Measurements from ENCODE around the gene TAGLN3.
A peak's percentile ranks its signal among the peaks of the same experiment; 100 is the strongest.

TAGLN3 gene

DNA sequence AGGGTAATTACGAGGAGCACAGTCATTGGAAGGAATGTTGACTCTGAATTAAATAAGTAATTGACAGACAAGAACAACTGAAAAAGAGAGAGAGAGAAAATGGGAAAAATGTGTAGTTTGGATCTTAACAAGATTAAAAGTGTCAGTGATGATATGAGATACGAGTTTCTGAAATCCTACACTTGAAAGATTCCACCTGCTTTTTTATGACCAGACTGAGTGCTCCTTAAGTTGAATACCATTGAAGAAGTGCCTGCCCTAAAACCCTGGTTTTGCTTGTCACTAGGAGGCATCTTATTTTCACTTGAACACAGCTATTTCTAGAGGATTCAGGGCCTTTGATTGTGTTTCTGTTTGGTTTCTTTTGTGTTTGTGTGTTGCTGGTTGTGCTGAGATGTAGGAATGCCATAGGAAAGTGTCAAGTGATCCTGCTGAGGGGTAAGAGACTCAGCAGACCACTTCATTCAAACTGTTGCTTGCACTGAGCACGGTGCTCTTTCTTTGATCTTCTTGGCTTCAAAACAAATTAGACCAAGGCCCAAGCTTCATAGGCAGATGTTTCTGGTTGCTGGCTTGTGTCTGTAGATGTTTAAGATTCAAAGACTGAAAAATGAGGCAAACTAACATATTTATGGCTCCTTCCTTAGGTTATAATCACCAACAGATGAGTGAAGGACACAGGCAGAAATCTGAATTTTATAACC, 37.1 kb upstream of the TAGLN3 start:
- no peak for FAIRE-seq
- DNase-seq (ENCODE audit: insufficient read length, low spot score): no peak
- no peak for TF ChIP-seq TAF1 (IDR thresholded peaks at IDR 0.05; ENCODE audit: low read depth, low read length)
- TF ChIP-seq POLR2A (IDR thresholded peaks at IDR 0.05; ENCODE audit: low read depth, low read length): no peak
- no peak for TF ChIP-seq PAX5 (IDR thresholded peaks at IDR 0.05; ENCODE audit: insufficient read depth, low read length, severe bottlenecking)
- no peak for TF ChIP-seq SPI1 (IDR thresholded peaks at IDR 0.05; ENCODE audit: low read depth, low read length)
- TF ChIP-seq POLR2AphosphoS5 (IDR thresholded peaks at IDR 0.05; ENCODE audit: low read depth, low read length): no peak

DNA sequence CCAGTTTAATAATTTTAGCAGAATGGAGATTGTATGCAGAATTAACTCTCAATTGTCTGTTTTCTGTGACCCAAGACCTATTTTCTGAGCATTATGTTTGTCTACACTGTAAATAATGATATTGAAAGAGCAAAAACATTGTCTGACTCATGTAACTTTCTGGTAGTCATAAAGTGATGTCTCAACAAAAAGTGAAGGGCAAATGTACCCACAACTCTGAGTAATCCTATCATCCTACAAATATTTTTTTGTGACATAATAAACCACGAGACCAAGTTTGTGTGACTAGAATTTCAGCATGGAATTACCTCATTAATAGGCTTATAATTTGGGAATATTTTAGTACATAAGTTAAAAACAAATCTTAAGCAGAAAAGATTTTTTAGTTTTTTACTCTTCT, 35.3 kb upstream of the TAGLN3 start:
- FAIRE-seq: no peak
- TF ChIP-seq SPI1 (IDR thresholded peaks at IDR 0.05; ENCODE audit: low read depth, low read length) (no peak), TAF1 (IDR thresholded peaks at IDR 0.05; ENCODE audit: low read depth, low read length) (no peak), POU2F2 (IDR thresholded peaks at IDR 0.05; ENCODE audit: low read depth, low read length) (no peak)
- DNase-seq (ENCODE audit: insufficient read length, low spot score): no peak

DNA sequence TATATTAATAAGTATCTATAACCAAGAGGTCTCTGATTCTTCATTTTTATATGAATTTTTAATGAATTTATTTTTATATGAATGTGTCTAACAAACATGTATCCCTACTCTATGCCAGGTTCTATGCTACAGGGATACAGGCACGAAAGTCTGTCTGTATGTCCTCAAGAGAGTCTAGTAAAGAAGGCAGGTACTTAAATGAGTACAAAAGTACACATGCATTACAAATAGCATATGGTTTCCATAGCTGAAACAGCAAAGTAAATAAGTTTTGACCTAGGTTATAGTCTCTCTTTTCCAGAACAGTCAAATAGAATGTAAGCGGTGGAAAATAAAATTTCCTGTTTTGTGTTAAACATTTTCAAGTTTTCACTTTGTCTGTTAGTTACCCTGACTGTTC, 33.2 kb upstream of the TAGLN3 start:
- FAIRE-seq: no peak

DNA sequence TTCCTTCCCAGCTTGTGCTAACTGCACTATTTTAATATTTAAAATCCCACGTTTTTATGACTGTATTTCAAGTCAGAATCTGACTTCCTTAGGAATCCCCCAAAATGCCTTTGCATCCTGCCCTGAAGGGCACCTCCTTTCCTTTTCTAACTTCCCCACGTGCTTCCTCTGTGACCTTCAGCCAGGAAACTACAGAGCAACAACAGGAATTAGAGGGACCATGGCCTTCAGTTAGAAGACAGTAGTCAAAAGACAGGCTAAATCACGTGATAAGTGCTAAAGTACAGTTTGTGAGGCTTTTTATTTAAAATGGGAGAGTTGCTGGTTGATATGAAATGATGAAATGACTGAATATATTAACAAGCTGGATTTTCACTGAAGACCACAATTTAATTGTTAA, 31.7 kb upstream of the TAGLN3 start:
- FAIRE-seq (no peak), DNase-seq (ENCODE audit: insufficient read length, low spot score) (no peak)
- TF ChIP-seq PAX5 (IDR thresholded peaks at IDR 0.05; ENCODE audit: insufficient read depth, low read length, severe bottlenecking) (no peak), POLR2AphosphoS5 (IDR thresholded peaks at IDR 0.05; ENCODE audit: low read depth, low read length) (no peak), POLR2A (IDR thresholded peaks at IDR 0.05; ENCODE audit: low read depth, low read length) (no peak), TAF1 (IDR thresholded peaks at IDR 0.05; ENCODE audit: low read depth, low read length) (no peak)

More for the DNA sequence above, 33.2 kb upstream of the TAGLN3 start:
- no peak for TF ChIP-seq POLR2A (IDR thresholded peaks at IDR 0.05; ENCODE audit: low read depth, low read length)
- no peak for TF ChIP-seq TAF1 (IDR thresholded peaks at IDR 0.05; ENCODE audit: low read depth, low read length)
- TF ChIP-seq POLR2AphosphoS5 (IDR thresholded peaks at IDR 0.05; ENCODE audit: low read depth, low read length): no peak
- no peak for TF ChIP-seq POU2F2 (IDR thresholded peaks at IDR 0.05; ENCODE audit: low read depth, low read length)
- no peak for TF ChIP-seq PAX5 (IDR thresholded peaks at IDR 0.05; ENCODE audit: insufficient read depth, low read length, severe bottlenecking)
- TF ChIP-seq SPI1 (IDR thresholded peaks at IDR 0.05; ENCODE audit: low read depth, low read length): no peak
- DNase-seq (ENCODE audit: insufficient read length, low spot score): no peak

DNA sequence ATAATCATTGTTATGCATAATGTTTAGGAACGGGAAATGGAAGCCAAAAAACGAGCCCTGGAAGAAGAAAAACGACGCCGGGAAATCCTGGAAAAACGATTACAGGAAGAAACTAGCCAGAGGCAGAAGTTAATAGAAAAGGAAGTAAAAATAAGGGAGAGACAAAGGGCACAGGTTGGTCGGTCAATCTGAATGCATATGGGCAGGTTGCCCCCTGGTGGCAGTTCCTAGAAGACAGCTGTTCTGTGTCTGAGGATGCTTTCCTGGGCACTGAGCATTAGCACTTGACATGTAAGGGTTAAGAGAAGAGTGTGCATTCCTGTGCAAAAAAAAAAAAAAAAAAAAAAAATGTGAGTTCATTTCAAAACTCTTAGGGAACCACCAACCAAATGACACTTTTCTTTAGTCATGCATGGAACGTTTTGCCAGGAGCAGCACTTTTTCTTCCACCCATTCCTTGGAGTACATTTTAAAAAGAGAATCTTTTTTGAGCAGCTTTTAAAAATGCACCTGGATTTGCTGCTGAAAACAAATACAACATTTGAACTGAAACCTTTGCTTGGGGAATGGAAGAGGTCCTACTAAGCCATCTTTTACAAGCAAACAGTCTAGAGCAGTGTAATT, 31.0 kb upstream of the TAGLN3 start:
- TF ChIP-seq POU2F2 (IDR thresholded peaks at IDR 0.05; ENCODE audit: low read depth, low read length): peak; percentile 75; the same call in 1 of the 2 replicates
- no peak for TF ChIP-seq POLR2AphosphoS5 (IDR thresholded peaks at IDR 0.05; ENCODE audit: low read depth, low read length)
- no peak for TF ChIP-seq POLR2A (IDR thresholded peaks at IDR 0.05; ENCODE audit: low read depth, low read length)
- no peak for TF ChIP-seq SPI1 (IDR thresholded peaks at IDR 0.05; ENCODE audit: low read depth, low read length)
- no peak for TF ChIP-seq PAX5 (IDR thresholded peaks at IDR 0.05; ENCODE audit: insufficient read depth, low read length, severe bottlenecking)
- no peak for TF ChIP-seq TAF1 (IDR thresholded peaks at IDR 0.05; ENCODE audit: low read depth, low read length)
- DNase-seq (ENCODE audit: insufficient read length, low spot score) (no peak), FAIRE-seq (peak; percentile 91)

DNA sequence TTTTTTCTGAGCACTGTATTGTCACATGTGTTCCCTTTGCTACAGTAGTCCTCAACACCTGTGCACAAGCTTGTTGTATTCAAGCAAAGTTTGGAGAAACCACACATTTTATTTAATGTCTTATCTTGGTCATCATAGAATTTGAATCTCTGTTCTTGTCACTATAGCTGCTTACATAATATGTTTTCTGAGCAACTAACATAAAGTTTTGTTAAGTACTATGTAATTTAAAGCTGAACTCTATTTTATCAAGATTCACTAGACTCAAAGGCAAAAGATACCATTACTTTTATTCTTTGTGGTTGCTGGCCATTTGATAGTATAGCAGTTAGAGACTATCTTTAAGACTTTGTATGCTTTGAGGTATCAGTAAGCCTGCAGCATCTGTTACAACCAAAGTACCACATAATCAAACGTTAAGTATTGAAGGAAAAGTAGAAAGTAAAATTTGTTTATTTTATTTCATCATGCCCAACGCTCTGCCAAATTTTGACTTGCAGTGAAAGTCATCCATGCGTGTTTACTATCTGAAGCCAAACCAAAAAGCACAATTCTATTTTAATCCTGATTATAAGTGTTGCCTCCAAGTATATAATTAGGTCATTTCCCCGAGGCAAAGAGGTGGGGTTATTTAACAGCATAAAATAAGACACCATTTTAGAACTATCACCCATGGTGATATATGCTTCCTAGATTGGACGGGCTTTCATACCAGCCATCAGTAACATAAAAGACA, 30.2 kb upstream of the TAGLN3 start:
- FAIRE-seq: no peak

DNA sequence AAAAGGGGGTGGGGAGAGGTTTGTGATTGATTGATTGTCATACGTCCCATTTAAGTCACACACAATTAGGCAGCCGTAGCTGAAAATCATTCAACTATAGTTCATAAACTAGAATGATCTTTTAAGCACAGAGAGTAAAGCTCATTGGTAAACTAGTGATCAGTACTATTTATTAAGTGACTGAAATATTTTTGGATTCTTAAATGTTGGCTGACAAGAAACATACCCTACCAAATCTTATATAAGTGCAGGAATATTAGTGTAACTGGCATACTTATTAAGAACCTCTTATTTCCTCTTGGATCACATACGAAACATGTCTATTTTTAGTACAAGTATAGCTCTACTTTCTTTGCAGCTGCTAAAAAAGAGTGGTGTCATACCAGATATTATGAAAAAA, 28.3 kb upstream of the TAGLN3 start:
- DNase-seq (ENCODE audit: insufficient read length, low spot score) (no peak), FAIRE-seq (no peak)
- TF ChIP-seq SPI1 (IDR thresholded peaks at IDR 0.05; ENCODE audit: low read depth, low read length) (no peak), PAX5 (IDR thresholded peaks at IDR 0.05; ENCODE audit: insufficient read depth, low read length, severe bottlenecking) (no peak), POU2F2 (IDR thresholded peaks at IDR 0.05; ENCODE audit: low read depth, low read length) (no peak), TAF1 (IDR thresholded peaks at IDR 0.05; ENCODE audit: low read depth, low read length) (no peak), POLR2A (IDR thresholded peaks at IDR 0.05; ENCODE audit: low read depth, low read length) (no peak), POLR2AphosphoS5 (IDR thresholded peaks at IDR 0.05; ENCODE audit: low read depth, low read length) (no peak)

More for the DNA sequence above, 30.2 kb upstream of the TAGLN3 start:
- TF ChIP-seq TAF1 (IDR thresholded peaks at IDR 0.05; ENCODE audit: low read depth, low read length): no peak
- TF ChIP-seq POLR2AphosphoS5 (IDR thresholded peaks at IDR 0.05; ENCODE audit: low read depth, low read length): no peak
- no peak for TF ChIP-seq PAX5 (IDR thresholded peaks at IDR 0.05; ENCODE audit: insufficient read depth, low read length, severe bottlenecking)
- TF ChIP-seq SPI1 (IDR thresholded peaks at IDR 0.05; ENCODE audit: low read depth, low read length): no peak
- TF ChIP-seq POU2F2 (IDR thresholded peaks at IDR 0.05; ENCODE audit: low read depth, low read length): no peak
- no peak for TF ChIP-seq POLR2A (IDR thresholded peaks at IDR 0.05; ENCODE audit: low read depth, low read length)
- no peak for DNase-seq (ENCODE audit: insufficient read length, low spot score)

DNA sequence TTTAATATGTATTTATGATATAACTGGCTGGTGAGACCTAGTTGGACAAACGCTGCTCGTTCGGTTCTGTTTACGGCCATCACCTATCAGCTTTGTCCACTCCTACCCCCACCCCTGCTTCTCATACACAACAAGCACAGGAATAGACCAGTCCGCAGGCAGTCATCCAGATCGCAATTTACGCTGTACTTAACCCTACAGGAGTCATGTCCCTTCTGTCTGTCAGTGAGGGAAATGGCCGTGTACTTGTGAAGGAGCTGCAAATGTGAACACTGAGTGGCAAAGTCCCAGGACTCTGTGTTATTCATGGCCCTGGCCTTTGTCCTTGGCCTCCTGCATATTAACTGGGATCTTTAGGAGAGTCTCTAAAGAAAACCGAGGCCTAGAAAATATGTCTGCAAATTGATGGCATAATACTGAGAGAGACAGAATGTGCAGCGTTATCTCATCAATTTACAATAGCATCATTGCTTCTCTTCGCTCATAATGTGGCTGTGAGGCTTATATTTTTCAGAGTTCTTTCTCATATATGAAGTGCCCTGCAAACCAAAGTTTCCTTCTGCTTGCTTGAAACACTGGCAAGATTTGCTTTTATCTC, 27.1 kb upstream of the TAGLN3 start:
- DNase-seq (ENCODE audit: insufficient read length, low spot score): no peak
- no peak for TF ChIP-seq POLR2A (IDR thresholded peaks at IDR 0.05; ENCODE audit: low read depth, low read length)
- no peak for TF ChIP-seq SPI1 (IDR thresholded peaks at IDR 0.05; ENCODE audit: low read depth, low read length)
- no peak for FAIRE-seq

DNA sequence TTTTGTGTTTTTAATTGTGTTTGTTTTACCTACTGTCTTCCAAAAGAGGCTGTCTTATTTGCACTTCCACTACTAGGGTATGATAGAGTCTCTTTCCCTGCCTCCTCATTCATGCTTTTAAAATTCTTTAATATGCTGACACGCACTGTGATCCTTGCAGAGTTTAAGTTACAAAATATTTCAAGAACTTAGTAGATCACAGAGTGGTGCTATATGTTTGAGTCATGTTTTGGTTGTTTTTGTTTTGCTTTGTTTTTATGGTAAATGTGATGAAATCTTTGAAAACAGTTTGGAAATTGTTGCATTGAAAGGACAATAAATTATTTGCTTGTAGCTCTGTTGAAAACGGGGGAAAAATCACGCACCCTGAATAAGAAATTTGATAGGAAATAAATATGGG, 25.8 kb upstream of the TAGLN3 start:
- DNase-seq (ENCODE audit: insufficient read length, low spot score): no peak
- no peak for TF ChIP-seq TAF1 (IDR thresholded peaks at IDR 0.05; ENCODE audit: low read depth, low read length)
- no peak for TF ChIP-seq SPI1 (IDR thresholded peaks at IDR 0.05; ENCODE audit: low read depth, low read length)
- no peak for TF ChIP-seq POLR2A (IDR thresholded peaks at IDR 0.05; ENCODE audit: low read depth, low read length)
- no peak for TF ChIP-seq POU2F2 (IDR thresholded peaks at IDR 0.05; ENCODE audit: low read depth, low read length)
- no peak for TF ChIP-seq PAX5 (IDR thresholded peaks at IDR 0.05; ENCODE audit: insufficient read depth, low read length, severe bottlenecking)
- TF ChIP-seq POLR2AphosphoS5 (IDR thresholded peaks at IDR 0.05; ENCODE audit: low read depth, low read length): no peak
- no peak for FAIRE-seq
